ENCODE measurements around the gene TFAP2A.

TFAP2A gene

GRCh38 chr6:10426781-10427279, 12.0 kb upstream of the TFAP2A start:
- no peak for DNase-seq

GRCh38 chr6:10425975-10426780, 11.3 kb upstream of the TFAP2A start:
- DNase-seq, result no peak

- no peak for DNase-seq
Measured at GRCh38 chr6:10425176-10425974, 10.5 kb upstream of the TFAP2A start.

- DNase-seq, result no peak
Measured at GRCh38 chr6:10424040-10424439, 9.2 kb upstream of the TFAP2A start.

- no peak for DNase-seq
Measured at GRCh38 chr6:10422737-10423034, 7.8 kb upstream of the TFAP2A start.

- no peak for DNase-seq
Measured at GRCh38 chr6:10421921-10422736, 7.3 kb upstream of the TFAP2A start.

- no peak for DNase-seq
Measured at GRCh38 chr6:10421158-10421920, 6.5 kb upstream of the TFAP2A start.

GRCh38 chr6:10420546-10421157, 5.8 kb upstream of the TFAP2A start:
- DNase-seq, result no peak

- DNase-seq, result no peak
Measured at GRCh38 chr6:10419749-10420545, 5.1 kb upstream of the TFAP2A start.

GRCh38 chr6:10418862-10419748, 4.2 kb upstream of the TFAP2A start:
- DNase-seq, result no peak

GRCh38 chr6:10418361-10418861, 3.5 kb upstream of the TFAP2A start:
- no peak for DNase-seq

- no peak for DNase-seq
Measured at GRCh38 chr6:10417681-10418104, 2.8 kb upstream of the TFAP2A start.

- DNase-seq, result no peak
Measured at GRCh38 chr6:10416863-10417641, 2.2 kb upstream of the TFAP2A start.

GRCh38 chr6:10416516-10416862, 1.6 kb upstream of the TFAP2A start:
- no peak for DNase-seq

- no peak for DNase-seq
Measured at GRCh38 chr6:10415617-10416480, 975 bp upstream of the TFAP2A start.

Data from anterior cingulate cortex (tissue), 58 donors.